HG03175 (cell line): ENCODE measurements around the gene ZNF44.

Source experiments
- ATAC-seq: cut with Tn5 transposase; IDR thresholded peaks from one replicate; pipeline ENCODE4 v1.9.1; 2021; ENCODE audit warnings: mild to moderate bottlenecking, moderate library complexity; ENCODE audit not compliant: unreplicated experiment

ZNF44 gene

DNA sequence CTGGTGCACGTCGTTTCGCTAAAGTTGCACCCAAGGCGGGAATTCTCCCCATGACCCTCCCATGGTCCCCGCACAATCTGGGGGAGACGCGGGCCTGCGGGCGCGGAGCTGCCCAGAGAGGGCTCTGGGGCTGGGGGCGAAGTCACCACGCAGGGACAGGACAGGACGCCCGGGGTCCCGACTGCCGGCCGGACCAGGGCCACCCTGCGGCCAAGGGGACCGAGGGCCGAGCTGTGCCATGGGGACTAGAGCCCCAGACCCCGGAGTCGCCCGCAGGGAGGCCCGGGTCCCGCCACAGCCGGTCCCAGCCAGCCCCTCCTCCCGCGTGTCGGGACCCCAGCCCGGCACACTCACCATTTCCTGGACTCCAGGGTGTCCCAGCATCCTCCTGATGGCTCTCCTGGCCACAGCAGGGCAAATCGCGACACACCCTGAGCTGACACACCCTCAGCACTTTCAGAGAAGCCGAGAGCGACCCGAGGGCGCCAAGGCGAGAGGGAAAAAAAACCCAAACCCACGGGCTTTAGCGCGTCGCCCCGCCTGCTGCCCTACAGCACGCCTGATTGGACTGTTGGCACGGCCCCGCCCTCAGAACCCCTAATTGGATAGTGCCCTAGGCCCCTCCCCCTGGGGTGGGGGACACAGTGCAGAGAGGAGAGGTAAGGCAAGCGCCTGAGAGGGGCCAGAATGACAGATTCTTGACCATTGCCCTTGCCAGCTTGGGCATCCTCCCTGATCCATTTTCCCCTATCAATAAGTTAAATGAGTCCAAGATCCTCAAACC lies 28.6 kb downstream of the ZNF44 start:
- no peak for ATAC-seq

DNA sequence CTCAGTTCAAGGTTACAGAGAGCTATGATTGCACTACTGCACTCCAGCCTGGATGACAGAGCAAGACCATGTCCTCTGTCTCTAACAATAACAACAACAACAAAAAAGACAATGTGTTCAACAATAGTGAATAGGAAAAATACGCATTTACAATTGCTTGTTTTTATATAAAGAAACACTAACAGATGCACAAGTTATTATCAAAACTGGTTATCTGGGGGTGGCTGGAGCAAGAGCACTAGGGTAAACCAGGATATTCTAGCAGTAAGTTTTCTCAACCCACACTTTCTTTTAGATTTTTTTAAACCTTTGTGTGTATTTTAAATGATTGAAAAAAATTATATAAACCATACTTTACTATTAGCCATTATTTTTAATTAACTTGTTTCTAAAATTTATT lies 33.1 kb downstream of the ZNF44 start:
- no peak for ATAC-seq

DNA sequence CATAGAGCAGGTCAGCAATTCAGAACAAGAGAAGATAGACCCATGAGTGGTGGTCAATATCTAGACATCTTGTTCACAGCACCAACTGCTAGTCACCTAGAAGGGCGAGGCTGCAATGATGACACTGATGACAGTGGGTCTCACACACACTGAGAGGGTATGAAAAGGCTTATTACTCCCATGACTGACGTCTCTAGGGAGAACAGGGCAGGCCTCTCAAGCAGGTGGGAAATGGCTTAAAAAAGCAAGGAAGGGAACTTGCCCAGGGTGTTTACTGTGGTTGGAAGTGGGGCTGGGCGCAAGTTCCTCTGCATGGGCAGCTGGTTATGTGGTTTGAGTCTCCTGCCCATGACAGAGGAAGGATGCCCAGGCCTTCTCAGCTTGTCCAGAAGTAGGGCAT lies 33.8 kb downstream of the ZNF44 start:
- ATAC-seq = no peak

DNA sequence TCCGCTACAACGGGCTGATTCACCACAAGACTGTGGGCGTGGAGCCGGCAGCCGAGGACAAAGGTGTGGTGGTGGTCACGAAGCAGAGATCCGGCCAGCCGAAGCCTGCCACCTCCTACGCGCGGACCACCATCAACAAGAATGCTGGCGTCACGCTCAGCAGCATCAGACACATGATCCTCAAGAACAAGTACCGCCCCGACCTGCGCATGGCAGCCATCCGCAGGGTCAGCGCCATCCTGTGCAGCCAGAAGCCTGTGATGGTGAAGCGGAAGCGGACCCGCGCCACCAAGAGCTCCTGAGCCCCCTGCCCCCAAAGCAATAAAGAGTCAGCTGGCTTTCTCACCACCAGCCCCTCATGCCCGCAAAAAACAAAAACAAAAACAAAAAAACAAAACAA lies 34.4 kb downstream of the ZNF44 start:
- no peak for ATAC-seq

DNA sequence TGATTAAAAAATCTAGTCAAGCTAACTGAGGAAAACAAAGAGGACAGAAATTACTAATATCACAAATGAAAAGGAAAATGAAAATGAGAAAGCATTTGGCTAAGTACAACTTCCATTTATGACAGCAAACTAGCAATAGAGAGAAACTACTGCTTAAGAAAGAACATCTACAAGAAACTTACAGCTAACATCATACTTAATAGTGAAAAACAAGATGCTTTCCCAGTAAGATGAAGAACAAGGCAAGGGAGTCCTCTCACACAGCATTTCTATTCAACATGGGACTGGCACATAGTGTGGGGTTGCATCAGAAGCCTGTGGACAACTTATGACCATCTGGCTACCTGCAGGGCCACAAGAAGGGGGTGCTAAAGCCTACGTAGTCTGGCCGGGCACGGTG lies 39.3 kb downstream of the ZNF44 start:
- no peak for ATAC-seq

DNA sequence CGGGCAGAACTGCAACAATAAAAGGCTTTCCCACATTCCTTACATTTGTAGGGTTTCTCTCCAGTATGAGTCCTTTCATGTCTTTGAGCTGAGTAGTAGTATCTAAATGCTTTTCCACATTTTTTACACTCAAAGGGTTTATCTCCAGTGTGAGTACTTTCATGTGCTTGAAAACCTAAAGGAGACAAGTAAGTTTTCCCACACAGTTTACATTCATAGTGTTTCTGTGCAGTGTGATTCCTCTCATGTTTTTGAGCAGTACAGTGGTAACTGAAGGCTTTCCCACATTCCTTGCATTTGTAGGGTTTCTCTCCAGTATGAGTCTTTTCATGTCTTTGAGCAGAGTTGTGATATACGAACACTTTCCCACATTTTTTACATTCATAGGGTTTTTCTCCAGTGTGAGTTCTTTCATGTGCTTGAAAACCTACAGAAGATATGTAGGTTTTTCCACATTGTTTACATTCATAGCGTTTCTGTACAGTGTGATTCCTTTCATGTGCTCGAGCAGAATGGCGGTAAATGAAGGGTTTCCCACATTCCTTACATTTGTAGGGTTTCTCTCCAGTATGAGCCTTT lies 47.0 kb downstream of the ZNF44 start:
- no peak for ATAC-seq

DNA sequence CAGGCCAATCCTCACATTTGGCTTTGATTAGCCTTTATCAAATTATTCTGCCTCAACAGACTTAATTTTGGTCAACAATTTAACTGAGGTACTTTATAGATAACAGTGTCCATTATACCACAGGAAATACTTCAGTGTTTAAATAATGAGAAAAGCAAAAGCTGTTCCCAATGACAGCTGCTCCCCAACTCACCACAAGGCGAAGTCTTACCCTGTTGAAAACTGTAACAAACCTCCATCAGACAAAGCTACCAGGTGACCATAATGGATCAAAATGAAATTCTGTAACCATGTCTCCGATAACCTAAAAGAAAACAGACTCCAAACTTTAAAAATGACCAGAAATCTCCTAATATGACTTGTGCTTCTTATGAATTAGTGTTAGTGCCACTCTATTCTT lies 50.3 kb downstream of the ZNF44 start:
- no peak for ATAC-seq

DNA sequence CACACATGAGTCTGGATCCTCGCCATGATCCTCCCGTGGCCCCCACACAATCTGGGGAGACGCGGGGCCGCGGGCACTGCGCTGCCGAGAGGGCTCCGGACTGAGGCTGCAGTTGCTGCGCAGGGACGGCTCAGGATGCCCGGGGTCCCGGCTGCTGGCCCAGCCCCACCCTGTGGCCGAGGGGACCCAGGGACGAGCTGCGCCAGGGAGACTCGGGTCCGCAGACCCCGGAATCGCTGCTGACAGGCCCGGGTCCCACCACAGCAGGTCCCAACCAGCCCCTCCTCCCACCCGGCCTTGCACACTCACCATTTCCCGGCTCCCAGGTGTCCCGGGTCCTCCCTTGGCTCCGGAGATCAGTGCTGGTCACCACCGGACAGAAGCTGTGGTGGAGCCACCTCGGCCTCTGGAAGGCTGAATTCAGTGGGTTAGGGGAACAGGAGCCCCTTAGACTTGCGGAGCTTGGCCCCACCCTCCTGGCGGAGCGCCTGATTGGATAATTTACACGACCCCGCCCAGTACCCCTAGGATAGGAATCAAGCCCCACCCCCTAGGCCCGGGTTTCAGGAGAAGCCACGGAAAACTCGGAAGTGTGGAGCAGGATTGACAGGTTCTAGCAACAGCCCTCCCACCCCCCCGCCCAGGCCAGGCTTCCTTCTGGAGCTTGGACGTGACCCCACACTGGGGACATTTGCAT lies 57.4 kb downstream of the ZNF44 start:
- ATAC-seq = no peak

DNA sequence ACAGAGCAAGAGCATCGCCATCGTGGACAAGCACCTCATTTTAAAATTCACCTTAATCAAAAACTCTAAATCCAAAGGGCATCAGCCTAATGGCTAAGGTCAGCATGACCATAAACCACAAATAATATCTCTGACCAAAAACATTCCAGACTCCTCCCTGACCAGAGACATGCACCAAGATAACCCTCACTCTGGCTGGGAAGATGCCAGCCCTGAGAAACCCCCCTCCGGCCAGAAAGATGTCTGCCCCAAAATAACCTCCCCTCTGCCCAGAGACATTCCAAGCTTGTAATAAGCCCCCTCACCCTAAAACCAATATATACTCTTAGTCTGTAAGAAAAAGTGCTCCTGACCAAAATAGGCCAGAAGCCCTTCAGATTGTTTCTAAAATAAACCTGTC lies 61.7 kb downstream of the ZNF44 start:
- no peak for ATAC-seq

DNA sequence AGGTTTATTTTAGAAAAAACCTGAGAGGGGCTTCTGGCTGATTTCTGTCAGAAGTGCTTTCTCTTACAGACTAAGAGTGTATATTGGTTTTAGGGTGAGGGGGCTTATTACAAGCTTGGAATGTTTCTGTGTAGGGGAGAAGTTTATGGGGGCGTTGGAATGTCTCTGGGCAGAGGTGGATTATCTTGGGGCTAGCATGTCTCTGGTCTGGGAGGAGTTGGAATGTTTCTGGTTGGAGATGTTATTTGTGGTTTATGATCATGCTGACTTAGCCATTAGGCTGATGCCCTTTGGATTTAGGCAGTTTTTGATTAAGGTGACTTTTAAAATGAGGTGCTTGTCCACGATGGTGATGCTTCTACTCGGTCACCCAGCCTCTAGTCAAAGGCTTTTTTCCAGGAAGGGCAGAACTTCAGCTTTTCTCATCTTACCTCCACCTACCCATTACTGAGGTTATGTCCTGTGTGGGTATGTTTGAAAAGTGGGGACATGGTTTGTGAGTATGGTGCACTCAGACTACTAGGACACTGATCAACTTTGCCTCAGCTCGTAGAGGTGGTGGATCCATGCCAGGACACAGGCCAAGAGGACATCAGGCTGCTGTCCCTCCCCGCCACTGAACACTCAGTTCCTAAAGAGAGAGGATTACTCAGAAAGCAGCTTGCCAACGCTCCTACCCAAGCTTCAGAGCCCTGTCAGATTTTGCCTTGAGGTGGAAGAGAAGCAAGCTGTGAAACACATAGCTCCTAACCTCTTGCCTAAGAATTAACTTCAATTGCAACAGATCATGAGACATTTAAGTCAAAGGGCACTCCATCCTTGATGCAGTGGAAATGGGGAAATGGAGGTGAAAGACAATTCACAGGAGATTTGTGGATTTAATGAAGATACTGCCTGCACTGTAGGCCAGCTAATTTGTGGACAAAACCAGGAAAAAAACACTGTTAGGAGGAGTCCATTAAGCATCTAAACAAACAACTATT lies 63.6 kb downstream of the ZNF44 start:
- no peak for ATAC-seq

DNA sequence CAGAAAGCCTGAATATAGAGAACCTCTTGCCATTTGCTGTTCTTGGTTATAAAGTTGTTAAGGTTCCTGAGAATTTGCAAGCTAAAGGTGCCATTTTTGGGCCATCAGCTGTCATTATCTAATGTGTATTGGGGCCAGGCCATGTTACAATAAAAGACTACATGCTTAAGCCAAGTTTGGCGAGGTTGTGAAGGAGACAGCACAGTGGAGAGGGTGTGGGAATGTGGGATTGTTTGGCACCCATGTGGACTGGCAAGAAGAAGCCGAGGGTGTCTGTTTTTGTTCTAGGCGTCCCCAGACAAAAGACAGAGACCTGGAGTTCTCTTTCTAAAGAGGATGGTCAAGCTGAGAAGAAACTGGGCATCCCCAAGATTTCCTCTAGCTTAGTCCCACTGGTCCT lies 64.7 kb downstream of the ZNF44 start:
- ATAC-seq = no peak

DNA sequence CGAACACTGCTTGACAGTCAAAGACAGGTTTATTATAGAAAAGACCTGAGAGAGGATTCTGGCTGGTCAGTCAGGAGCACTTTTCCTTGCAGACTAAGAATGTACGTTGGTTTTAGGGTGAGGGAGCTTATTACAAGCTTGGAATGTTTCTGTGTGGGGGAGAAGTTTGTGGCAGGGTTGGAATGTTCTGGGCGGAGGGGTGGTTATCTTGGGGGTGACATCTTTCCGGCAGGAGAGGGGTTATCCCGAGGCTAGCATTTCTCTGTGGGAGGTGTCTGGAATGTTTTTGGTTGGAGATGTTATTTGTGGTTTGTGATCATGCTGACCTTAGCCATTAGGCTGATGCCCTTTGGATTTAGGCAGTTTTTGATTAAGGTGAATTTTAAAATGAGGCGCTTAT lies 70.0 kb downstream of the ZNF44 start:
- ATAC-seq = no peak

DNA sequence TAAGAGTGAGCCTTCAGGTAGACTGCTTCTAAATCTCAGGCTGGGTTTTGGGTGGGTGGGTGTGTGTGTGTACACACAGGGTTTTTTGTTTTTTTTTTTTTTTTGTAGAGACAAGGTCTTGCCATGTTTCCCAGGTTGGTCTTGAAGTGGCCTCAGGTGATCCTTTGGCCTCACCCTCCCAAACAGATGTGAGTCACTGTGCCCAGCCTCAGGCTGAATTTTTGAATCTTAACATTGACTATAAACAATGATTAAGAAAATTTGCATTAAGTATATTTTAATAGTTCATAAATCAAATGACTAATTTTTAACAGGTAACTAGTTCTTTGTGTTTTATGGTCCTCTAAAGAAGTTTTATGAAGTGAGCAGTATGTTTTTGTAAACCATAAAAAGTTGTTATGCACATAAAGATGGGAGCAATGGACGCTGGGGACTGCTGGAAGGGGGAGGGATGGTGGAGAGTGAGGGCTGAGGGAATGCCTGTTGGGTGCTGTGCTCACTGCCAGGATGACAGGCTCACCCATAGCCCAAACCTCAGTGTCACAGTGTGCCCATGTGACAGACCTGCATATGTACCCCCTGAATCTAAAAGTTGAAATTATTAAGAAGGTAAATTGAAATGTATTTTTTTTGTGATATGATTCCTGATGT lies 71.6 kb downstream of the ZNF44 start:
- no peak for ATAC-seq
